ENCODE results near the gene CDK5R1. TPM values are rescaled to one million over a fixed set of nuclear protein-coding genes. Genes with fewer than 3 reads are reported as not detected.
A peak's percentile ranks its signal among the peaks of the same experiment; 100 is the strongest.

CDK5R1 gene
- total and polyA plus RNA-seq, 2 donors (not counting 3 experiments of a cell fraction or from before 2014, with no cell fraction given) = 1.6 to 3.9 TPM

- H3K4me2 ChIP-seq (ENCODE audit: insufficient read depth, low read length) = peak overlapping the region; percentile 56
- H3K4me1 ChIP-seq (ENCODE audit: control insufficient read depth, extremely low read depth, insufficient read depth, low read length) = peaks cover 19% of the 10 kb centered on the region
- no TSS peak for BruUV-seq (replicated peaks)
- intact Hi-C loops (cut with micrococcal nuclease) (loop anchor here (1.0 kb wide), 3 partner anchors 17 to 33 kb away; partner anchors contain the start of gene CDK5R1), dilution Hi-C loops (cut with MboI; ENCODE audit: extremely low pct_ligation_motif_present, low sequenced_read_pairs) (no loop called here)
- peak overlapping the region; percentile 66 for H3K27ac ChIP-seq (ENCODE audit: insufficient read depth, low read depth, low read length)
- peak overlapping the region; percentile 61 for H3K9ac ChIP-seq (replicated peaks; ENCODE audit: extremely low read depth, insufficient read depth, low read length)
- DNase-seq (ENCODE audit: low read depth, low spot score) = peak; percentile 49
- H4K20me1 ChIP-seq (replicated peaks; ENCODE audit: control insufficient read depth, extremely low read depth, insufficient read depth, low read length) = no peaks in the 10 kb centered on the region
- CTCF ChIA-PET = interaction anchor here (0.9 kb wide), 1 partner anchor 30 kb away, joined by 3 read pairs; no protein-coding TSS in a partner anchor
- no peaks in the 10 kb centered on the region for H3K9me1 ChIP-seq (replicated peaks; ENCODE audit: control insufficient read depth, extremely low read depth, insufficient read depth, low read length)
- no peaks in the 10 kb centered on the region for H3K27me3 ChIP-seq (ENCODE audit: control insufficient read depth in 2 of 2, insufficient read depth in 2 of 2, low read length in 2 of 2)
- no peaks in the 10 kb centered on the region for H3K79me2 ChIP-seq (ENCODE audit: control insufficient read depth, insufficient read depth, low read length)
- FAIRE-seq = no peak
- peak overlapping the region; percentile 6 to 50 (median 48) for H3K4me3 ChIP-seq (replicated peaks in 1 of 3; ENCODE audit: insufficient read depth in 1 of 3, low read depth in 1 of 3, low read length in 3 of 3)
- H3K9me3 ChIP-seq (replicated peaks; ENCODE audit: control insufficient read depth, insufficient read depth, low read length) = no peaks in the 10 kb centered on the region
- TF ChIP-seq POLR2AphosphoS5 (IDR thresholded peaks at IDR 0.05; ENCODE audit: insufficient read depth, low read depth, low read length) (peak; percentile 67), EZH2 (IDR thresholded peaks at IDR 0.05; ENCODE audit: borderline replicate concordance, low read depth, low read length, severe bottlenecking) (no peak)
- H2AFZ ChIP-seq (ENCODE audit: low read depth, low read length) = peak overlapping the region; percentile 43
- POLR2A ChIA-PET = interaction anchor here (0.6 kb wide), 1 partner anchor 967 kb away, joined by 3 read pairs; no protein-coding TSS in a partner anchor
- no peaks in the 10 kb centered on the region for H3K36me3 ChIP-seq (ENCODE audit: control insufficient read depth in 2 of 2, extremely low read depth in 1 of 2, insufficient read depth in 2 of 2, low read length in 2 of 2)
These were observed 32.7 kb downstream of the CDK5R1 start for GRCh38 chr17:32519228-32520103.

- dilution Hi-C loops (cut with MboI; ENCODE audit: extremely low pct_ligation_motif_present, low sequenced_read_pairs) = no loop called here
- Histone ChIP-seq H3K36me3 (ENCODE audit: control insufficient read depth in 2 of 2, extremely low read depth in 1 of 2, insufficient read depth in 2 of 2, low read length in 2 of 2) (no peaks in the 10 kb centered on the region), H3K79me2 (ENCODE audit: control insufficient read depth, insufficient read depth, low read length) (no peaks in the 10 kb centered on the region), H3K9me3 (replicated peaks; ENCODE audit: control insufficient read depth, insufficient read depth, low read length) (no peaks in the 10 kb centered on the region), H3K27ac (ENCODE audit: insufficient read depth, low read depth, low read length) (peak overlapping the region; percentile 66), H3K4me3 (replicated peaks in 1 of 3; ENCODE audit: insufficient read depth in 1 of 3, low read depth in 1 of 3, low read length in 3 of 3) (peak overlapping the region in 2 of 3 experiments; percentile 3 to 50), H2AFZ (ENCODE audit: low read depth, low read length) (peak overlapping the region; percentile 4), H3K27me3 (ENCODE audit: control insufficient read depth in 2 of 2, insufficient read depth in 2 of 2, low read length in 2 of 2) (no peaks in the 10 kb centered on the region), H3K9me1 (replicated peaks; ENCODE audit: control insufficient read depth, extremely low read depth, insufficient read depth, low read length) (no peaks in the 10 kb centered on the region), H3K4me1 (ENCODE audit: control insufficient read depth, extremely low read depth, insufficient read depth, low read length) (peaks cover 19% of the 10 kb centered on the region), H3K4me2 (ENCODE audit: insufficient read depth, low read length) (peak overlapping the region; percentile 56), H3K9ac (replicated peaks; ENCODE audit: extremely low read depth, insufficient read depth, low read length) (peak overlapping the region; percentile 61), H4K20me1 (replicated peaks; ENCODE audit: control insufficient read depth, extremely low read depth, insufficient read depth, low read length) (no peaks in the 10 kb centered on the region)
- TF ChIP-seq GATA2 (IDR thresholded peaks at IDR 0.05; ENCODE audit: insufficient read depth, insufficient read length, low read depth, low read length) (no peak), MYC (IDR thresholded peaks at IDR 0.05; ENCODE audit: low read depth, low read length) (no peak), POLR2AphosphoS5 (IDR thresholded peaks at IDR 0.05; ENCODE audit: insufficient read depth, low read depth, low read length) (peak; percentile 58), FOS (IDR thresholded peaks at IDR 0.05; ENCODE audit: borderline replicate concordance, insufficient read depth, low read length) (peak; percentile 15), CTCF (IDR thresholded peaks at IDR 0.05; ENCODE audit: extremely low read depth in 1 of 2, insufficient read depth in 1 of 2, low read depth in 1 of 2, low read length in 2 of 2) (no peak), JUN (IDR thresholded peaks at IDR 0.05; ENCODE audit: borderline replicate concordance, insufficient read depth, insufficient read length, low read depth) (no peak)
- ChIA-PET CTCF (interaction anchor here (0.6 kb wide), 2 partner anchors 93 to 348 kb away, joined by 3 read pairs; no protein-coding TSS in a partner anchor), POLR2A (no interaction called here)
- BruUV-seq (replicated peaks) = TSS peak; percentile 77
- DNase-seq (ENCODE audit: low read depth, low spot score) (peak; percentile 62), FAIRE-seq (peak; percentile 99)
- intact Hi-C loops (cut with micrococcal nuclease) = loop anchor here (1.0 kb wide), 2 partner anchors 16 to 31 kb away; no protein-coding TSS in a partner anchor
These were observed 33.4 kb downstream of the CDK5R1 start for GRCh38 chr17:32520104-32520701.

All from endothelial cell of umbilical vein (primary cell).